OCI-LY3 (cell line): Measurements from ENCODE around the gene NUDT7.

ENCODE experiments used
- H2AFZ ChIP-seq: fragments of 200-600, 300-600 bp; shearing (Covaris generic); 2 replicates; pipeline ENCODE4 v1.6.0; 2014; ENCODE audit warnings: antibody characterized with exemption, low read depth, low read length
- H3K27ac ChIP-seq: fragments of 200-600, 300-600 bp; sonication (generic); 2 replicates; pipeline ENCODE4 v1.5.1; 2014; ENCODE audit warnings: mild to moderate bottlenecking, low read length, moderate library complexity, mixed read lengths
- H3K27me3 ChIP-seq: fragments of 200-600, 300-600 bp; sonication (generic); 2 replicates; pipeline ENCODE4 v1.6.1; 2014; ENCODE audit warnings: low read depth, low read length, mixed read lengths
- H3K36me3 ChIP-seq: fragments of 200-600, 300-600 bp; sonication (generic); replicated peaks from 2 replicates; pipeline ENCODE3; 2014; ENCODE audit warnings: low read depth, low read length, mixed read lengths
- H3K4me1 ChIP-seq: fragments of 300-600, 200-600 bp; sonication (generic); 2 replicates; pipeline ENCODE4 v1.6.1; 2014; ENCODE audit warnings: low read length, mixed read lengths
- H3K4me2 ChIP-seq: fragments of 200-600, 300-600 bp; sonication (generic); 2 replicates; pipeline ENCODE4 v1.6.1; 2014; ENCODE audit warnings: low read length, mixed read lengths
- H3K4me3 ChIP-seq: fragments of 300-600, 200-600 bp; sonication (generic); 2 replicates; pipeline ENCODE4 v1.5.1; 2014; ENCODE audit warnings: antibody characterized with exemption, mild to moderate bottlenecking, low read length, moderate library complexity
- H3K79me2 ChIP-seq: fragments of 300-600, 200-600 bp; shearing (Covaris generic); 2 replicates; pipeline ENCODE4 v1.6.1; 2014; ENCODE audit warnings: mild to moderate bottlenecking, low read length, mixed read lengths
- H3K9ac ChIP-seq: fragments of 300-600, 200-600 bp; shearing (Covaris generic); 2 replicates; pipeline ENCODE4 v1.6.0; 2014; ENCODE audit warnings: mild to moderate bottlenecking, low read length, moderate library complexity
- H3K9me3 ChIP-seq: fragments of 200-600, 300-600 bp; shearing (Covaris generic); 2 replicates; pipeline ENCODE4 v1.6.1; 2014; ENCODE audit warnings: low read length, mixed read lengths; ENCODE audit not compliant: insufficient read depth
- H4K20me1 ChIP-seq: fragments of 200-600, 300-600 bp; sonication (generic); 2 replicates; pipeline ENCODE4 v1.6.1; 2016; ENCODE audit warnings: low read length, mixed read lengths; ENCODE audit not compliant: insufficient read depth
- EZH2phosphoT487 ChIP-seq: fragments of 200-600 bp; shearing (Covaris generic); IDR thresholded peaks from 2 replicates; pipeline ENCODE4 v1.6.1; 2018; ENCODE audit warnings: antibody characterized with exemption, mixed run types, low read depth
- TF ChIP-seq, protein P1 (sequence below): fragments of 200-600, 300-600 bp; sonication (generic); IDR thresholded peaks from 2 replicates; pipeline ENCODE4 v1.5.1; 2014; ENCODE audit warnings: antibody characterized with exemption, low read length, low read depth

The NUDT7 gene

DNA sequence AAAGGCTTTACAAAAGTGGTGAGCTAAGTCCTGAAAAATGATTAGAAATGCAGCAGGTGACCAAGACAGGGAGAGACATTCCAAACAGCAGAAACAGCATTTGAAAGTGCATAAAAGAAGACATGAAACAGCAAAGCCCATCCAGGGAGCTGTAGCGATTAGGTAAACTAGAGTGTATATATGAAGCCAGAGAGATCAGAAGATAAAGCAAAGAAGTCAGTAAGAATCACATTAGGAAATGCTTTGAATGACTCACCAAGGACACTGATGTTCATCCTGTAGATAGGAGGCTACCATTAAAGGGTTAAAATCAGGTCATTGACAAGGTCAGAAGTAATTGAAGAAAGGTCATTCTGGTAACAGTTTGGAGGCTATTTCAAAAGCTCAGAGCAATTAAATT lies 38.5 kb downstream of the NUDT7 start:
- Histone ChIP-seq H3K9ac (no peak overlapping the region), H4K20me1 (no peaks in the 10 kb centered on the region), H3K27ac (no peak overlapping the region), H3K79me2 (no peaks in the 10 kb centered on the region), H3K4me2 (no peak overlapping the region), H2AFZ (no peak overlapping the region), H3K4me1 (no peaks in the 10 kb centered on the region), H3K27me3 (peaks cover 3% of the 10 kb centered on the region; the same call in 1 of the 2 replicates), H3K4me3 (no peak overlapping the region), H3K36me3 (no peaks in the 10 kb centered on the region), H3K9me3 (no peaks in the 10 kb centered on the region)
- TF ChIP-seq, protein P1, sequence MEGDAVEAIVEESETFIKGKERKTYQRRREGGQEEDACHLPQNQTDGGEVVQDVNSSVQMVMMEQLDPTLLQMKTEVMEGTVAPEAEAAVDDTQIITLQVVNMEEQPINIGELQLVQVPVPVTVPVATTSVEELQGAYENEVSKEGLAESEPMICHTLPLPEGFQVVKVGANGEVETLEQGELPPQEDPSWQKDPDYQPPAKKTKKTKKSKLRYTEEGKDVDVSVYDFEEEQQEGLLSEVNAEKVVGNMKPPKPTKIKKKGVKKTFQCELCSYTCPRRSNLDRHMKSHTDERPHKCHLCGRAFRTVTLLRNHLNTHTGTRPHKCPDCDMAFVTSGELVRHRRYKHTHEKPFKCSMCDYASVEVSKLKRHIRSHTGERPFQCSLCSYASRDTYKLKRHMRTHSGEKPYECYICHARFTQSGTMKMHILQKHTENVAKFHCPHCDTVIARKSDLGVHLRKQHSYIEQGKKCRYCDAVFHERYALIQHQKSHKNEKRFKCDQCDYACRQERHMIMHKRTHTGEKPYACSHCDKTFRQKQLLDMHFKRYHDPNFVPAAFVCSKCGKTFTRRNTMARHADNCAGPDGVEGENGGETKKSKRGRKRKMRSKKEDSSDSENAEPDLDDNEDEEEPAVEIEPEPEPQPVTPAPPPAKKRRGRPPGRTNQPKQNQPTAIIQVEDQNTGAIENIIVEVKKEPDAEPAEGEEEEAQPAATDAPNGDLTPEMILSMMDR: no peak
- no peak for TF ChIP-seq EZH2phosphoT487

DNA sequence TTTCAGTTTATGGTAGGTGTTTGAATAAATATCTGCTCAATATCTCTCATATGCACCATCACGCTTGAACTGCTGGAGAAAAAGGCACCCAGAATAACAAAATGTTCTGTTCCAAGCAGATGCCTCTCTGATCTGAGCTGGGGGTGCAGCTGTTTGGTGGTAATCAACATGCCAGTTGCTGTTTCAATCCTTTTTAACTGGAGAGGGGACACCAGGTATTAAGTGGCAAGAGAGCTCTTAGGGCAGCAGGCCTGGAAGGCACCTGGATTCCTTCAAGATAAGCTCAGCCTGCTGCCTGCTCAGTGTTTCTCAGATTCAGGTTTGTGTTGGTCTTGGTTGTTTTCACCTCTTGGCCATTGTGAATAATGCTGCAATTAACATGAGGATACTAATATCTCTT lies 38.9 kb downstream of the NUDT7 start:
- TF ChIP-seq, protein P1: no peak
- no peak for TF ChIP-seq EZH2phosphoT487
- H3K36me3 ChIP-seq: no peaks in the 10 kb centered on the region
- peaks cover under 1% of the 10 kb centered on the region; the same call in 1 of the 2 replicates for H3K27me3 ChIP-seq
- H3K9me3 ChIP-seq: no peaks in the 10 kb centered on the region
- H4K20me1 ChIP-seq: no peaks in the 10 kb centered on the region
- H3K79me2 ChIP-seq: no peaks in the 10 kb centered on the region
- H3K27ac ChIP-seq: no peak overlapping the region
- H3K4me1 ChIP-seq: no peaks in the 10 kb centered on the region
- no peak overlapping the region for H3K4me3 ChIP-seq
- H2AFZ ChIP-seq: no peak overlapping the region
- no peak overlapping the region for H3K9ac ChIP-seq
- no peak overlapping the region for H3K4me2 ChIP-seq

DNA sequence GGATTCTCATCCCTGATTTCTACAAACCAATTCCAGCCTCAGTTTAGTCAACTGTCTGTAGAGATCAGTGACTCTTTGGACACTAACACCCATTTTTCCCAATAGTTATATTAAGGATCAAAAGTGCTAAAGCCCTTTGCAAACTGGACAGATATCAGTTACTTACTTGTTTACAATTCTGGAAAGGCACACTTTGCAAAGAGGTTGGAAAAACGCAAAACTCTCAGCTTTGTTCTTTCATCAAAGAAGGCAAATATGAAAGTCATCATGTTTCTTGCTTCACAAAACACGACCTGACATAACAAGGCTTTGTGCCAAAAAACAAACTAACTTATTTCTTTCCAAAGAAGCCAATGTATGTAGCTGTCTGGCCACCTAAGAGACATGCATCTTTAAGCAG lies 39.9 kb downstream of the NUDT7 start:
- Histone ChIP-seq H3K4me2 (no peak overlapping the region), H2AFZ (no peak overlapping the region), H4K20me1 (no peaks in the 10 kb centered on the region), H3K4me3 (no peak overlapping the region), H3K36me3 (no peaks in the 10 kb centered on the region), H3K79me2 (no peaks in the 10 kb centered on the region), H3K27me3 (no peaks in the 10 kb centered on the region), H3K27ac (no peak overlapping the region), H3K9ac (no peak overlapping the region), H3K9me3 (no peaks in the 10 kb centered on the region), H3K4me1 (no peaks in the 10 kb centered on the region)
- TF ChIP-seq, protein P1: no peak

DNA sequence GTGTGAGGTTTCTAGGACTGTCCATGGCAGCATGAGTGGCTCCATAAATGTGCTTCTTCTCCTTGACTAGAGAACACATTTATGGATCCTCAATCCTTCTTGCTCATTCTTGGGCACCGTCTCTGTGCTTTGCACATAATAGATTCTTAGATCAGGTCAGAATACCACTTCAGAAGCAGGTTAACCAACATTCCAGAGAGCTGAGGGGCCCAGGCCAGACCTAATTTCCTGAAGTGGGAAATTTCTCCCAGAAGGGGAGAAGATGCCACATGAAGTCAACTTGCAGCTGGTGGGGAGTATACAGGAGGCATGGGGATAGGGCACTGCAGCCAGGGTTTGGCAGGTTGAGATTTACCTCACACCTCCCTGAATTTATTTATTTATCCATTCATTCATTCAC lies 41.7 kb downstream of the NUDT7 start:
- Histone ChIP-seq H3K9me3 (no peaks in the 10 kb centered on the region), H3K36me3 (no peaks in the 10 kb centered on the region), H3K79me2 (no peaks in the 10 kb centered on the region), H3K4me1 (no peaks in the 10 kb centered on the region), H4K20me1 (no peaks in the 10 kb centered on the region), H2AFZ (no peak overlapping the region), H3K27me3 (peaks cover 7% of the 10 kb centered on the region), H3K4me3 (no peak overlapping the region), H3K9ac (no peak overlapping the region), H3K4me2 (no peak overlapping the region), H3K27ac (no peak overlapping the region)
- TF ChIP-seq, protein P1: no peak
- no peak for TF ChIP-seq EZH2phosphoT487
